ENCODE data around the gene GPATCH1.

- TF ChIP-seq ZNF785 (CRISPR knock-in tag; IDR thresholded peaks at IDR 0.05) (no peak), TAF15 (IDR thresholded peaks at IDR 0.05; ENCODE audit: low read depth, low read length) (no peak), CTCF (IDR thresholded peaks at IDR 0.05 in 2 of 3, conservative IDR thresholded peaks at IDR 0.05 in 1 of 3; ENCODE audit: insufficient read depth in 2 of 3, low read depth in 1 of 3, low read length in 3 of 3) (no peak), PML (IDR thresholded peaks at IDR 0.05; ENCODE audit: low read length) (no peak), EZH2 (IDR thresholded peaks at IDR 0.05; ENCODE audit: borderline replicate concordance, low read depth, low read length) (no peak), SMARCE1 (IDR thresholded peaks at IDR 0.05) (no peak), PHF21A (IDR thresholded peaks at IDR 0.05; ENCODE audit: borderline replicate concordance, low read depth) (no peak), POLR2A (conservative IDR thresholded peaks at IDR 0.05) (no peak), SP1 (CRISPR knock-in tag; IDR thresholded peaks at IDR 0.05) (no peak)
Observed at GRCh38 chr19:33175156-33175782, 94.3 kb downstream of the GPATCH1 start.

Measured in K562 (cell line).